Activated CD4-positive, alpha-beta T cell treated with anti-CD3 and anti-CD28 coated beads for 36 hours (primary cell): ENCODE results near the gene ENTHD1. TPM values are rescaled to one million over a fixed set of nuclear protein-coding genes. Genes with fewer than 3 reads are reported as not detected.

Experiments
- ATAC-seq: fragments of 200-7000 bp; cut with Tn5 transposase; one replicate; pipeline ENCODE4 v1.10.0; 2021; ENCODE audit warnings: mild to moderate bottlenecking, moderate library complexity
- CTCF ChIA-PET: fragments of 350-600 bp; sonication (Branson Sonifier 250); formaldehyde crosslinking; loops from one replicate; lab custom pipeline; 2021; ENCODE audit warnings: antibody characterized with exemption; lab: Charles Lee
- POLR2A ChIA-PET: fragments of 350-600 bp; sonication (Branson Sonifier 250); formaldehyde crosslinking; loops from one replicate; lab custom pipeline; 2021; ENCODE audit warnings: antibody characterized with exemption, inconsistent platforms; lab: Charles Lee
- DNase-seq: peaks from one replicate; pipeline ENCODE4 v3.0.0-alpha.2; 2020
- H3K27ac Mint-ChIP-seq: one replicate; pipeline ENCODE4 v1.8.0; 2021; ENCODE audit warnings: mixed read lengths
- H3K27me3 Mint-ChIP-seq: one replicate; pipeline ENCODE4 v1.8.0; 2021; ENCODE audit warnings: mixed read lengths
- H3K36me3 Mint-ChIP-seq: one replicate; pipeline ENCODE4 v1.8.0; 2021; ENCODE audit warnings: low read depth, mixed read lengths
- H3K4me1 Mint-ChIP-seq: one replicate; pipeline ENCODE4 v1.8.0; 2021; ENCODE audit warnings: mixed read lengths
- H3K4me3 Mint-ChIP-seq: one replicate; pipeline ENCODE4 v1.8.0; 2021; ENCODE audit warnings: mild to moderate bottlenecking, moderate library complexity, mixed read lengths
- H3K9me3 Mint-ChIP-seq: one replicate; pipeline ENCODE4 v1.8.0; 2021; ENCODE audit warnings: low read depth, mixed read lengths
- intact Hi-C, 2 experiments: fragments of 100-400 bp; cut with DNase I in 1 of 2; cut with micrococcal nuclease in 1 of 2; formaldehyde crosslinking; loops; one replicate each; pipeline versions ENCODE4 v1.14.2 to v1.15.1; 2022 to 2024; cut with DNase I, micrococcal nuclease
- total RNA-seq, 2 experiments: library from RNA; stranded (reverse); gene quantifications; one replicate each; pipeline ENCODE4 v1.2.3, GENCODE V29; 2021

The ENTHD1 gene
- total RNA-seq, 2 experiments from 2014 or later = 0.59 to 0.70 TPM

GRCh38 chr22:39703928-39704639 is 189.5 kb downstream of the ENTHD1 start:
- Mint-ChIP-seq H3K4me1 (no peaks in the 10 kb centered on the region), H3K36me3 (no peaks in the 10 kb centered on the region), H3K27me3 (no peaks in the 10 kb centered on the region), H3K27ac (no peak overlapping the region), H3K4me3 (no peak overlapping the region), H3K9me3 (no peaks in the 10 kb centered on the region)
- ChIA-PET CTCF (no interaction called here), POLR2A (no interaction called here)
- ATAC-seq (no peak), DNase-seq (no peak)
- intact Hi-C loops = no loop called here

GRCh38 chr22:39703091-39703490 is 190.5 kb downstream of the ENTHD1 start:
- CTCF ChIA-PET = no interaction called here
- intact Hi-C loops = no loop called here

DNA sequence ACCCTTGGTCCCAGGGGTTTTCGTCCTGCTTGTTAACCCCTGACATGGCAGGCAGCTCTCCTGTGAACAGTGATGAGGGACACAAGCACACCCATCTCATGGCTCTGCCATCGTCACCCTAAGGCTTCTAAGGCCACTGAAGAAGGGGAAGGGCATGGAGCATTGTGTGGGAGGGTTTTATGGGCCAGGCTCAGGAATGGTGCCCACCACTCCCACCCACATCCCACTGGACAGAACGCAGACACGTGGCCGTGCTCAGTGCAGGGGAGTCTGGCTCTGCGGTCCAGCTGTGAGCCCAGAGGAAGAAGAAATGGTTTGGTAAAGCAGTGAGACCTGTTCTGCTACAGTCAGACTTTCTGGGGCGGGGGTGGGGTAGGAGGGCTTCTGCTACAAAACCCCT is 193.0 kb downstream of the ENTHD1 start:
- H3K4me1 Mint-ChIP-seq = no peaks in the 10 kb centered on the region
- H3K36me3 Mint-ChIP-seq = no peaks in the 10 kb centered on the region
- H3K27me3 Mint-ChIP-seq = no peaks in the 10 kb centered on the region
- ATAC-seq (no peak), DNase-seq (no peak)
- H3K4me3 Mint-ChIP-seq = no peak overlapping the region
- intact Hi-C loops = no loop called here
- CTCF ChIA-PET = interaction anchor here (0.7 kb wide), 1 partner anchor 30 kb away, joined by 3 read pairs; no protein-coding TSS in a partner anchor
- no peaks in the 10 kb centered on the region for H3K9me3 Mint-ChIP-seq
- POLR2A ChIA-PET = no interaction called here
- H3K27ac Mint-ChIP-seq = no peak overlapping the region

More at GRCh38 chr22:39703091-39703490, 190.5 kb downstream of the ENTHD1 start:
- Mint-ChIP-seq H3K27me3 (no peaks in the 10 kb centered on the region), H3K27ac (no peak overlapping the region), H3K36me3 (no peaks in the 10 kb centered on the region), H3K4me1 (no peaks in the 10 kb centered on the region), H3K4me3 (no peak overlapping the region), H3K9me3 (no peaks in the 10 kb centered on the region)
- POLR2A ChIA-PET = no interaction called here
- ATAC-seq (no peak), DNase-seq (no peak)

GRCh38 chr22:39699631-39700360 is 193.8 kb downstream of the ENTHD1 start:
- CTCF ChIA-PET = no interaction called here
- intact Hi-C loops = no loop called here
- H3K4me1 Mint-ChIP-seq = no peaks in the 10 kb centered on the region
- POLR2A ChIA-PET = no interaction called here
- H3K9me3 Mint-ChIP-seq = no peaks in the 10 kb centered on the region
- DNase-seq (no peak), ATAC-seq (no peak)
- no peak overlapping the region for H3K4me3 Mint-ChIP-seq
- H3K27ac Mint-ChIP-seq = no peak overlapping the region
- H3K27me3 Mint-ChIP-seq = no peaks in the 10 kb centered on the region
- H3K36me3 Mint-ChIP-seq = no peaks in the 10 kb centered on the region

DNA sequence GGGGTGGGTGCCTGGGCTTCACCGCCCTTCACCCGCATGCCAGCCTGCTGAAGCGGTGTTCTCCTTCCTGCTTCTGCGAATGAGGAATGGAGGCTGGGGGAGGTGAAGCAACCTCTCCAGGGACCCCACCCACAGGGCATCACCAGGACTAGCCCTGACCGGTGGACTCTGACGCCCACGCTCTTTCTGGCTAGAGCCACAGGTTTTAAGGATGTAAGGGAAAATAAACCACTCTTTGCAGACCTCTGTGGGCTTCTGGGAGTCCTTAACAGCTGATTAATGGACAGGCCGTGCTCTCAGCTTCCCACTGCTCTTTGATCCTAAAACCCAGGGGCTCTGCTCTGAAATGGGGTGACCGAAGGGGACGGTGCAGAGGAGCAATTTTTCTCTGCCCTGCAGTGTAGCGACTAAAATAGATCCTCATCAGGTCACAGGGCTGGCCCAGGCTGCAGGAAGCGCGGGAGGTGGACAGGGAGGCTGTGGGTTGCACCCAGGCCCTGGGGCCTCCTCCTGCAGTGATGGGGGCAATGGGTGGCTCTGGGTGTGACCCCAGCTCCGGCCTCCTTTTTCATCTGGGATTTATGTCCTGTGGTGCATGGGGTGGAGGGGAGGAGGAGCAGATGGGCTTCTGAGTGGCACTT is 195.7 kb downstream of the ENTHD1 start:
- no peak for DNase-seq
- ChIA-PET POLR2A (no interaction called here), CTCF (no interaction called here)
- Mint-ChIP-seq H3K9me3 (no peaks in the 10 kb centered on the region), H3K4me3 (no peak overlapping the region), H3K27me3 (peaks cover 3% of the 10 kb centered on the region), H3K36me3 (no peaks in the 10 kb centered on the region), H3K4me1 (no peaks in the 10 kb centered on the region), H3K27ac (no peak overlapping the region)
- ATAC-seq = no peak
- intact Hi-C loops = no loop called here

GRCh38 chr22:39693943-39694500 is 199.5 kb downstream of the ENTHD1 start:
- no peaks in the 10 kb centered on the region for H3K9me3 Mint-ChIP-seq
- peaks cover 9% of the 10 kb centered on the region for H3K4me1 Mint-ChIP-seq
- ATAC-seq (no peak), DNase-seq (no peak)
- no peak overlapping the region for H3K27ac Mint-ChIP-seq
- H3K27me3 Mint-ChIP-seq = peaks cover 4% of the 10 kb centered on the region
- H3K4me3 Mint-ChIP-seq = no peak overlapping the region
- CTCF ChIA-PET = no interaction called here
- intact Hi-C loops = no loop called here
- H3K36me3 Mint-ChIP-seq = no peaks in the 10 kb centered on the region
- POLR2A ChIA-PET = no interaction called here

Other genes with a start within 250 kb of the ENTHD1 start
- 10 to 100 TPM; 40.6 to 45.5 TPM for gene GRAP2, start 7.3 kb upstream of the ENTHD1 start, total RNA-seq
- gene TMA7B, start 66.6 kb upstream of the ENTHD1 start, total RNA-seq = 1 to 10 TPM in 1 of 2 experiments, under 1 TPM in 1; 0.96 to 1.1 TPM
- under 1 TPM; 0.49 to 0.91 TPM for gene FAM83F, start 101.2 kb upstream of the ENTHD1 start, total RNA-seq